HUES64 (cell line): ENCODE measurements around the gene SYNGAP1.
A peak's percentile ranks its signal among the peaks of the same experiment; 100 is the strongest.

ENCODE experiments used
- H3K27ac ChIP-seq: 2 replicates; pipeline ENCODE4 v1.7.0; 2013; ENCODE audit warnings: low read depth, low read length, inconsistent platforms
- H3K27me3 ChIP-seq: 2 replicates; pipeline ENCODE4 v1.6.1; 2013; ENCODE audit warnings: mild to moderate bottlenecking, low read length; ENCODE audit not compliant: insufficient read depth
- H3K36me3 ChIP-seq: 2 replicates; pipeline ENCODE4 v1.6.1; 2013; ENCODE audit warnings: mild to moderate bottlenecking, low read length; ENCODE audit not compliant: insufficient read depth
- H3K4me1 ChIP-seq: 2 replicates; pipeline ENCODE4 v1.6.1; 2013; ENCODE audit warnings: mild to moderate bottlenecking, low read length, moderate library complexity; ENCODE audit not compliant: insufficient read depth
- H3K4me3 ChIP-seq: 2 replicates; pipeline ENCODE4 v1.5.1; 2013; ENCODE audit warnings: mild to moderate bottlenecking, low read length, moderate library complexity
- H3K9ac ChIP-seq: 2 replicates; pipeline ENCODE4 v1.6.1; 2013; ENCODE audit warnings: mild to moderate bottlenecking, low read depth, low read length
- H3K9me3 ChIP-seq: 2 replicates; pipeline ENCODE4 v1.6.1; 2013; ENCODE audit warnings: low read depth, low read length; ENCODE audit not compliant: insufficient read depth
- WGBS: fragments of 150-250, 120-280 bp; methylation state at CpG from one replicate; pipeline ENCODE4 v1.1.7; 2013; ENCODE audit warnings: missing lambda C conversion rate; 5-methylcytosine and 5-hydroxymethylcytosine counted together

Gene SYNGAP1

DNA sequence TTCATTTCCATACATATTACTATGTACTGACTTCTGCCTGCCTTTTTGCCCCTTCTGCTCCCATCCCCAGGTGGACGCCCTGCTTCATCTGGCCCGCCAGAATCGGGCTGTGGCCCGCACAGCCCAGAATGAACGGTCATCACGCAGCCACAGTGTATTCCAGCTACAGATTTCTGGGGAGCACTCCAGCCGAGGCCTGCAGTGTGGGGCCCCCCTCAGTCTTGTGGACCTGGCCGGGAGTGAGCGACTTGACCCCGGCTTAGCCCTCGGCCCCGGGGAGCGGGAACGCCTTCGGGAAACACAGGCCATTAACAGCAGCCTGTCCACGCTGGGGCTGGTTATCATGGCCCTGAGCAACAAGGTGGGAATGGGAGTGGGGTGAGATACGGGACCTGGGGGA is 13.7 kb upstream of the SYNGAP1 start:
- Histone ChIP-seq H3K4me3 (no peak overlapping the region), H3K27ac (no peak overlapping the region), H3K36me3 (peaks cover 72% of the 10 kb centered on the region), H3K4me1 (peaks cover 7% of the 10 kb centered on the region; the same call in 1 of the 2 replicates), H3K9ac (no peak overlapping the region), H3K9me3 (no peaks in the 10 kb centered on the region), H3K27me3 (no peaks in the 10 kb centered on the region)
- 95% methylated on average over 16 of the region's 17 CpGs for WGBS

DNA sequence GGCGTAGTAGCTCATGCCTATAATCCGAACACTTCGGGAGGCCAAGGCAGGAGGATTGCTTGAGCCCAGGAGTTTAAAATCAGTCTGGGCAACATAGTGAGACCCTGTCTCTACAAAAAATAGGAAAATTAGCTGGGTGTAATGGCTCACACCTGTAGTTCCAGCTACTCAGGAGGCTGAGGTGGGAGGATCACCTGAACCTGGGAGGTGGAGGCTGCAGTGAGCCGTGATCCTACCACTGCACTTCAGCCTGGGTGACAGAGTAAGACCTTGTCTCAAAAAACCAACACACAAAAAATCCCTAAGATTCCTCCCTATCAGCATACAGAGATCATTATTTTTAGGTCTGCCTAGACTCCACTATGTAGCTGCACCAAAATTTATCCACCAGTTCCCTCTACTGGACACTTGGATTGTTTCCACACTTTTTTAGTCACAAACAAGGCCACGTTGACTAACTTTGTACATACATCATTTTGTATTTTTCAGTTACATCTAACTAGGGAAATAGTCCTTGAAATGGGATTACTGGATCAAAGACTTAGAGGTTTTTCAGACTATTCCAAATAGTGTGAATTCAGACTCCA is 12.6 kb upstream of the SYNGAP1 start:
- H3K27ac ChIP-seq = no peak overlapping the region
- H3K36me3 ChIP-seq = peaks cover 64% of the 10 kb centered on the region
- H3K27me3 ChIP-seq = no peaks in the 10 kb centered on the region
- peaks cover 11% of the 10 kb centered on the region; the same call in 1 of the 2 replicates for H3K4me1 ChIP-seq
- no peaks in the 10 kb centered on the region for H3K9me3 ChIP-seq
- H3K9ac ChIP-seq = no peak overlapping the region
- WGBS = 92% methylated on average over 5 of the region's 5 CpGs
- no peak overlapping the region for H3K4me3 ChIP-seq

DNA sequence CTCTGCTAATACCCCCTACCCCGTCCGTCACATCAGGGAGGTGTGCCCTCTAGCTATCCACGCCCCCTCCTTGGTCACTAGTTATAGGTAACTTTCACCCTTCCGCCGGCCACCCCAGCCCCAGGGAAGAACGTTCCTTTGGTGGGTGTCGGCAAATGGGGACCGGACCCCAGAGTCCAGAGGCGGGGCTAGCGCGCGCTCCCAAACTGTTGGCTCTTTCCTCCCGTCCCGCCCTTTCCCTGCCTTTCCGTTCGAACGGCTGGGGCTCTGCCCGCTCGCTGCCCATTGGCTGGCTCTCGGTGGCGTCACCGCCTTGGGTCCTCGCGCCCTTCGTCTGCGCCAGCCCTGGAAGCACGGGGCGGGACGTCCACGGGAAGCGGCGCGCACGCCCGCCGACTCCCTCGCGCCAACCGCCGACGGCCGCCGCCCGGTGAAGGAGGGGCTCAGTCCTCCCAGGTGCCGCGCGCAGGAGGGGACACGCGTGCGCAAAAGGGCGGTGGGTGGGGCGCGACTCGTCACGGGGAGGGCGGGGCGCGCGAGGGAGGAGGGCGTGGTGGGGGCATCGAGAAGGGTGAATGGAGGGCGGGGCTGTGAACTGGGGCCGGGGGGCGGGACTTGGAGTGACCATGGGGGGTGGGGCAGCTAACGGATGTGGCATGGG is 9.7 kb upstream of the SYNGAP1 start:
- Histone ChIP-seq H3K9me3 (no peaks in the 10 kb centered on the region), H3K27me3 (no peaks in the 10 kb centered on the region), H3K36me3 (peaks cover 63% of the 10 kb centered on the region), H3K4me1 (peaks cover 11% of the 10 kb centered on the region; the same call in 1 of the 2 replicates), H3K27ac (peak overlapping the region; percentile 97), H3K4me3 (peak overlapping the region; percentile 67), H3K9ac (peak overlapping the region; percentile 65)
- 1% methylated on average over 65 of the region's 65 CpGs for WGBS

DNA sequence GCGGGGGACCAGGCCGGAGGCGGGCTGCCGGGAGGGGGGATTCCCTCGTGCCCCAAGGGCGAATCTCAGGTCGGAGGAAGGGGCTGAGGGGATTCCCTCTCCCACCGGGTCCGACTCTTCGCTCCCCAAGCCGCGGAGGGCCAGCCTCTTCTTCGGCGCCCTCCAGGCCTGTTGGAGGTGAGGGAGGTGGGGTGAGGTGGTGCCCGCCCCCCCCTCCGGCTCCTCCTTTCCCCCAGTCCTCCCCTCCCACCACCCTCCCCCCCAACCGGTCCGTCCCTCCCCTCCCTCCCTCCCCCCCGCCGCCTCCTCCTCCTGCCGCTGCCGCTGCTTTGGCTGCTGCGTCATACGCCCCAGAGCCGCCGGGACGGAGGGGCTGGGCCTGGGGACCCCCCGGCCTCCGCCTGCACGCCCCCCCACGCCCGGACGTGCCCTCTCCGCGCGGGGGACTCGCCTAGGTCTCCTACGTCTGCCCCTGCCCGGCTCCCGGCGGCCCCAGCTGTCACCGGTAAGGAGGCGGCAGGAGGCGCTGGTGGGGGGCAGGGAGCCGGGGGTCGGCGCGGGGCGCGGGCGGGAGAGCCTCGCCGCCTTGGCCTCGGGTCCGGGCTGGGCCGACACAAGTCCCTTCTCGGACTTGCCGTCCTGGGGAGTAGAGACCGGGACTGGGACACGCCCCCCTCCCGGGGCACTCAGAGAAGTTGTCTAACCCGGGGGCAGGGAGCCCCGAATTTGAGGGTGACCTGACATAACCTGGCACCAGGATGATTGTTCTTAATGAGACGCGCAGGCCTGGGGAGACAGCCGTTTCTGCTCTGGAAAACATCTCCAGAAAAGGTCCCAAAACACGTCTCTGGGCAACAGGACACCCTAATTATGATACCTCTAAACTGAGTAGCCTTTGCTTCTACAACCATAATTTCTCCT is 8.9 kb upstream of the SYNGAP1 start, which contains the start of gene PHF1:
Gene PHF1, plus strand, starts transcription at position 304 of the 921 bp plus-strand sequence. CDS start 1,250 bp downstream, outside the sequence.
- H3K9ac ChIP-seq = peak within 1 kb of the TSS; percentile 65
- H3K4me1 ChIP-seq = peaks cover 14% of the 10 kb centered on the region; the same call in 1 of the 2 replicates
- no peaks in the 10 kb centered on the region for H3K27me3 ChIP-seq
- H3K9me3 ChIP-seq = no peaks in the 10 kb centered on the region
- peaks cover 63% of the 10 kb centered on the region for H3K36me3 ChIP-seq
- under 1% methylated on average over 53 of the region's 67 CpGs for WGBS
- H3K27ac ChIP-seq = peak within 1 kb of the TSS; percentile 97
- peak within 1 kb of the TSS; percentile 67 for H3K4me3 ChIP-seq

DNA sequence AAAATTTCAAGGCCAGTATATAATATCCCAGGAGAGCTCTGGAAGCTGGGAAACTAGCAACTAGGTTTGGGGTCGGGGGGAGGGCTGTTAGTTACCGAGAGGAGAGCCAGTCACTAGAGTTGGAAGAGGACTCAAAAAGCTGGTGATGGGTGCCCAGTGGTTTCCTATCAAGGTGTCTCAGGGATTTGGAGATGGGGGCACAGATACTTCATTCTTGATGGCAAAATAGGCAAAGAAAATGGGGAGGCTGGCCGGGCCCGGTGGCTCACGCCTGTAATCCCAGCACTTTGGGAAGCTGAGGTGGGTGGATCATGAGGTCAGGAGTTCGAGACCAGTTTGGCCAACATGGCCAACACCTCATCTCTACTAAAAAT is 8.2 kb upstream of the SYNGAP1 start:
- peak overlapping the region; percentile 67 for H3K4me3 ChIP-seq
- no peaks in the 10 kb centered on the region for H3K27me3 ChIP-seq
- peak overlapping the region; percentile 17; the same call in 1 of the 2 replicates for H3K9ac ChIP-seq
- peaks cover 63% of the 10 kb centered on the region for H3K36me3 ChIP-seq
- H3K4me1 ChIP-seq = peaks cover 20% of the 10 kb centered on the region
- peak overlapping the region; percentile 97; the same call in 1 of the 2 replicates for H3K27ac ChIP-seq
- H3K9me3 ChIP-seq = no peaks in the 10 kb centered on the region
- 68% methylated on average over 6 of the region's 6 CpGs for WGBS

DNA sequence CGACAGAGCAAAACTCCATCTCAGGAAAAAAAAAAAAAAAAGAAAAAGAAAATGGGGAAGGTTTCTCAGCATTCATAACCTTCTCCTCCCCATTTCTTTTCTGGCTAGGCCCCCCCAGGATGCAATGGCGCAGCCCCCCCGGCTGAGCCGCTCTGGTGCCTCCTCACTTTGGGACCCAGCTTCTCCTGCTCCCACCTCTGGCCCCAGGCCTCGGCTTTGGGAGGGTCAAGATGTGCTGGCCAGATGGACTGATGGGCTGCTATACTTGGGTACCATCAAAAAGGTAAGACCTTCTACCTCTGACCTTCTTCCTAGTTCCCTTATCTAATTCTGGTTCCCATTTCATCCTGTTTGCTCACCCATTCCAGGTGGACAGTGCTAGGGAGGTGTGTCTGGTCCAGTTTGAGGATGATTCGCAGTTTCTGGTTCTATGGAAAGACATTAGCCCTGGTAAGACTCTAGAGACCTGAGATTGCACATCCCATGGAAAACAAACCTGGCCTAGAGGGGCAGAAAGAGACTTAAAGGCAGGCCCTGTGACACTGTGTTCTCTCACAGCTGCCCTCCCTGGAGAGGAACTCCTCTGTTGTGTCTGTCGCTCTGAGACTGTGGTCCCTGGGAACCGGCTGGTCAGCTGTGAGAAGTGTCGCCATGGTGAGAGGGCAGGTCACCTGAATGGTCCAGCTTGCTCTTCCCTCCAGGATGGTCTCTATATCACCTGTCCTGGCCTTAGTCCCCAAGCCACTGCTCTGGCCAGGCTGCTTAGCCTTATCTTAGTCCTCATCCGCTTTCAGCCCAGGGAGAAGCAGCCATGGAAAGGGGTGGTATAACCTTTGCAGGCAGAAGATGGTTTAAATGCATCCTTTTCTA is 7.5 kb upstream of the SYNGAP1 start:
- H3K4me3 ChIP-seq = no peak overlapping the region
- H3K9me3 ChIP-seq = no peaks in the 10 kb centered on the region
- no peaks in the 10 kb centered on the region for H3K27me3 ChIP-seq
- 96% methylated on average over 7 of the region's 10 CpGs for WGBS
- H3K27ac ChIP-seq = no peak overlapping the region
- peaks cover 58% of the 10 kb centered on the region for H3K36me3 ChIP-seq
- H3K4me1 ChIP-seq = peaks cover 22% of the 10 kb centered on the region
- no peak overlapping the region for H3K9ac ChIP-seq

DNA sequence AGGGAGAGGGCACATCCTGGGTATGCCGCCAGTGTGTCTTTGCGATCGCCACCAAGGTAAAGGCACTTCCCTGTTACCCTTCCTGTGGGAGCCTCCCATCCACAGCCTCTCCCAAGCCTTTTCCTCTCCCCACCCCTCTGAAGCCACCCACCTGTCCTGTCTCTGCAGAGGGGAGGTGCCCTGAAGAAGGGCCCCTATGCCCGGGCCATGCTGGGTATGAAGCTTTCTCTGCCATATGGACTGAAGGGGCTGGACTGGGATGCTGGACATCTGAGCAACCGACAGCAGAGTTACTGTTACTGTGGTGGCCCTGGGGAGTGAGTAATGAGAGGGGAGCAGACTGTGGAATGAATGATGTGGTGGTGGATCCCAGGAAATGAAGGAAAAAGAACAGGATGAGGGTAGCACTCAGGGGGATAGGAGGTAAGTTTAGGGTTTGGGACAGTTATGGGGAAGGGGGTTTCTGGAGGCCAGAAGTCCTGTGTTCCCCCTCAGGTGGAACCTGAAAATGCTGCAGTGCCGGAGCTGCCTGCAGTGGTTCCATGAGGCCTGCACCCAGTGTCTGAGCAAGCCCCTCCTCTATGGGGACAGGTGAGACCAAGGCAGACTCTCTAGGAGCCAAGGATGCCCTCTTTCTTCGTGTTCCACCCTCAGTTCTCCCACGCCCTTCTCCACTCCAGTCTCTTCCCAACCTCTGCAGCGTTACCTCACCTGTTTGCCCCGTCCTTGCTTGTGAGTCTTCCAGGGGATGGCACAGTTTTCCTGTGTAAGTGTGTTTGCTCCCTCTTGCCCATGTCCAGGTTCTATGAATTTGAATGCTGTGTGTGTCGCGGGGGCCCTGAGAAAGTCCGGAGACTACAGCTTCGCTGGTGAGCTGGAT is 6.4 kb upstream of the SYNGAP1 start:
- Histone ChIP-seq H3K9me3 (no peaks in the 10 kb centered on the region), H3K4me1 (peaks cover 22% of the 10 kb centered on the region), H3K27ac (no peak overlapping the region), H3K9ac (no peak overlapping the region), H3K27me3 (no peaks in the 10 kb centered on the region), H3K36me3 (peaks cover 47% of the 10 kb centered on the region), H3K4me3 (no peak overlapping the region)
- WGBS = 93% methylated on average over 14 of the region's 14 CpGs

DNA sequence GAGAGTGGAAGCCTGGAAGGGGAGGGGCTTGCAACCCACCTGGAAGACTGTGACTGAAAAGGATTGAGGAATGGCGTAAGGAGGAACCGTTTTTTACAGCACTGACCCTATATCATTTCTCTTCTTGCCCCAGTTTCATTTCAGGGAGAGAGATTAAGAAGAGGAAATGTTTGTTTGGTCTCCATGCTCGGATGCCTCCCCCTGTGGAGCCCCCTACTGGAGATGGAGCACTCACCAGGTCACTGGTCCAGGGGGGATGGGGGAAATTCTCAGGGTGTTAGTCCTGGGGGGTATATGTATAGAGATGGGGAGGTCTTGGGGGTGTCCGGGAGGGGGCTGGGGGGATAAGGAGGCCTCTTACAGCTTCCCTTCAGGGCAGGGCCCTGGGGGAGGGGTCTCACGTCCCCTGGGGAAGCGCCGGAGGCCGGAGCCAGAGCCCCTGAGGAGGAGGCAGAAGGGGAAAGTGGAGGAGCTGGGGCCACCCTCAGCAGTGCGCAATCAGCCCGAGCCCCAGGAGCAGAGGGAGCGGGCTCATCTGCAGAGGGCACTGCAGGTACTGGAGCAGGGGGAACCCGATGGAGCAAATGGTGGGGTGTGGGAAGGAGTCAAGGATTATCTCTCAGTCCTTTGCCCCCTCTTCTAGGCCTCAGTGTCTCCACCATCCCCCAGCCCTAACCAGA is 5.1 kb upstream of the SYNGAP1 start:
- H3K9ac ChIP-seq = no peak overlapping the region
- H3K27ac ChIP-seq = no peak overlapping the region

DNA sequence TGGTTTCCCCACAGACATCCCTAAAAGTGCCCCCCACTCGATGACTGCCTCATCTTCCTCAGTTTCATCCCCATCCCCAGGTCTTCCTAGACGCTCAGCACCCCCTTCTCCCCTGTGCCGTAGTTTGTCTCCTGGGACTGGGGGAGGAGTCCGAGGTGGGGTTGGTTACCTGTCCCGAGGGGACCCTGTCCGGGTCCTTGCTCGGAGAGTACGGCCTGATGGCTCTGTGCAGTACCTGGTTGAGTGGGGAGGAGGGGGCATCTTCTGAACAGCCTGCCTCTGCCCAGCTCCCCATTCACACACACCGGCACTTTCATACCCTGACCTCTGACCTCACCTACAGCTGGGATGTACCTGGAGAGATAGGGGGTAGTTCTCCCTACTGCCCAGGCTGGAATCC is 4.0 kb upstream of the SYNGAP1 start:
- no peak overlapping the region for H3K27ac ChIP-seq
- H3K4me3 ChIP-seq = peak overlapping the region; percentile 90; the same call in 1 of the 2 replicates
- H3K9ac ChIP-seq = no peak overlapping the region
- no peaks in the 10 kb centered on the region for H3K27me3 ChIP-seq
- peaks cover 45% of the 10 kb centered on the region for H3K36me3 ChIP-seq
- H3K9me3 ChIP-seq = no peaks in the 10 kb centered on the region
- H3K4me1 ChIP-seq = peaks cover 27% of the 10 kb centered on the region
- 90% methylated on average over 8 of the region's 9 CpGs for WGBS

More for the DNA sequence above, 5.1 kb upstream of the SYNGAP1 start:
- peaks cover 45% of the 10 kb centered on the region for H3K36me3 ChIP-seq
- no peaks in the 10 kb centered on the region for H3K27me3 ChIP-seq
- peaks cover 26% of the 10 kb centered on the region for H3K4me1 ChIP-seq
- H3K9me3 ChIP-seq = no peaks in the 10 kb centered on the region
- H3K4me3 ChIP-seq = no peak overlapping the region
- WGBS = 77% methylated on average over 10 of the region's 12 CpGs
